HEK293 (cell line): Measurements from ENCODE around the gene RAB3C.
"Not testable (repeated sequence)": the region's sequence is repeated elsewhere in the genome, so short reads cannot be mapped to it uniquely, and the experiment has no call there.

ENCODE experiments used
- CTCF ChIA-PET: fragments of 350-600 bp; formaldehyde crosslinking; extraction: SDS; loops from one replicate; lab custom pipeline; 2021; ENCODE audit warnings: antibody characterized with exemption; lab: Yijun Ruan, JAX
- POLR2A ChIA-PET: fragments of 300-600 bp; formaldehyde crosslinking; extraction: SDS; loops from one replicate; lab custom pipeline; 2020; ENCODE audit warnings: antibody characterized with exemption, inconsistent platforms; lab: Yijun Ruan, JAX
- H3K27ac ChIP-seq: fragments of 200-500 bp; sonication (Bioruptor generic); 2 replicates; pipeline ENCODE4 v1.5.1; 2014; ENCODE audit warnings: low read depth, low read length, control low read depth, inconsistent platforms; ENCODE audit errors: extremely low read depth
- H3K36me3 ChIP-seq, 2 experiments: fragments of 200-500 bp in 1 of 2; sonication (Bioruptor generic) in 1 of 2; 1 replicate in 1 of 2; 2 replicates in 1 of 2; pipeline ENCODE4 v1.5.1; 2014 to 2017; ENCODE audit warnings: inconsistent platforms in 2 of 2, low read length in 2 of 2; ENCODE audit not compliant: control insufficient read depth in 2 of 2, insufficient read depth in 1 of 2
- H3K4me1 ChIP-seq: fragments of 200-500 bp; sonication (Bioruptor generic); 2 replicates; pipeline ENCODE4 v1.5.1; 2014; ENCODE audit warnings: mild to moderate bottlenecking, low read length, inconsistent platforms; ENCODE audit not compliant: control insufficient read depth, insufficient read depth
- H3K4me3 ChIP-seq: 2 replicates; pipeline ENCODE4 v1.5.1; 2011; ENCODE audit warnings: low read depth, mild to moderate bottlenecking, control low read depth, low read length, moderate library complexity
- H3K9me3 ChIP-seq: fragments of 200-500 bp; sonication (Bioruptor generic); 2 replicates; pipeline ENCODE4 v1.5.1; 2014; ENCODE audit warnings: low read depth, low read length, inconsistent platforms; ENCODE audit not compliant: control insufficient read depth, insufficient read depth
- BCL11A ChIP-seq: fragments of 450-650 bp; formaldehyde crosslinking; IDR thresholded peaks from 2 replicates; pipeline ENCODE4 v1.5.1; 2016; ENCODE audit warnings: low read depth, missing biosample characterization, missing genetic modification characterization
- GLI2 ChIP-seq: fragments of 450-650 bp; formaldehyde crosslinking; IDR thresholded peaks from 2 replicates; pipeline ENCODE4; 2017; ENCODE audit warnings: missing biosample characterization, missing genetic modification characterization, low read depth, borderline replicate concordance
- KLF7 ChIP-seq: fragments of 450-650 bp; formaldehyde crosslinking; IDR thresholded peaks from 2 replicates; pipeline ENCODE4 v1.5.1; 2016; ENCODE audit warnings: missing biosample characterization, missing genetic modification characterization, borderline replicate concordance
- KLF8 ChIP-seq: fragments of 450-650 bp; formaldehyde crosslinking; IDR thresholded peaks from 2 replicates; pipeline ENCODE4 v1.5.1; 2016; ENCODE audit warnings: missing biosample characterization, missing genetic modification characterization
- MEIS1 ChIP-seq: sonication (generic); formaldehyde crosslinking; IDR thresholded peaks from 2 replicates; pipeline ENCODE4 v1.8.1; 2022; ENCODE audit warnings: missing genetic modification reagents, mild to moderate bottlenecking, borderline replicate concordance
- PRDM10 ChIP-seq: fragments of 450-650 bp; formaldehyde crosslinking; IDR thresholded peaks from 2 replicates; pipeline ENCODE4 v1.5.1; 2016; ENCODE audit warnings: missing biosample characterization, missing genetic modification characterization
- ZBTB1 ChIP-seq: fragments of 450-650 bp; formaldehyde crosslinking; IDR thresholded peaks from 2 replicates; pipeline ENCODE4 v1.5.1; 2016; ENCODE audit warnings: missing biosample characterization, missing genetic modification characterization
- ZBTB17 ChIP-seq: fragments of 450-650 bp; formaldehyde crosslinking; IDR thresholded peaks from 2 replicates; pipeline ENCODE4 v1.5.1; 2016; ENCODE audit warnings: missing biosample characterization, missing genetic modification characterization
- ZNF26 ChIP-seq: fragments of 450-650 bp; formaldehyde crosslinking; IDR thresholded peaks from 2 replicates; pipeline ENCODE4 v1.5.1; 2016; ENCODE audit warnings: missing biosample characterization, missing genetic modification characterization
- ZNF292 ChIP-seq: fragments of 450-650 bp; formaldehyde crosslinking; IDR thresholded peaks from 2 replicates; pipeline ENCODE4 v1.5.1; 2016; ENCODE audit warnings: low read depth, missing biosample characterization, missing genetic modification characterization, borderline replicate concordance
- ZNF366 ChIP-seq: fragments of 450-650 bp; formaldehyde crosslinking; conservative IDR thresholded peaks from 2 replicates; pipeline ENCODE4 v1.5.1; 2016; ENCODE audit warnings: missing biosample characterization, missing genetic modification characterization
- ZNF514 ChIP-seq: fragments of 450-650 bp; formaldehyde crosslinking; IDR thresholded peaks from 2 replicates; pipeline ENCODE4 v1.5.1; 2016; ENCODE audit warnings: missing biosample characterization, missing genetic modification characterization
- ZNF529 ChIP-seq: fragments of 450-650 bp; formaldehyde crosslinking; IDR thresholded peaks from 2 replicates; pipeline ENCODE4 v1.5.1; 2017; ENCODE audit warnings: missing genetic modification characterization, missing biosample characterization; ENCODE audit not compliant: insufficient replicate concordance
- ZNF658 ChIP-seq: fragments of 450-650 bp; formaldehyde crosslinking; IDR thresholded peaks from 2 replicates; pipeline ENCODE4; 2016; ENCODE audit warnings: missing biosample characterization, missing genetic modification characterization
- ZNF707 ChIP-seq: fragments of 450-650 bp; formaldehyde crosslinking; IDR thresholded peaks from 2 replicates; pipeline ENCODE4 v1.5.1; 2016; ENCODE audit warnings: missing biosample characterization, missing genetic modification characterization
- ZNF747 ChIP-seq: fragments of 450-650 bp; formaldehyde crosslinking; IDR thresholded peaks from 2 replicates; pipeline ENCODE4 v1.5.1; 2016; ENCODE audit warnings: missing biosample characterization, missing genetic modification characterization
- ZNF777 ChIP-seq: fragments of 450-650 bp; formaldehyde crosslinking; IDR thresholded peaks from 2 replicates; pipeline ENCODE4 v1.5.1; 2017; ENCODE audit warnings: missing biosample characterization, missing genetic modification characterization, borderline replicate concordance
- ZSCAN16 ChIP-seq: fragments of 450-650 bp; formaldehyde crosslinking; IDR thresholded peaks from 2 replicates; pipeline ENCODE4 v1.5.1; 2016; ENCODE audit warnings: missing biosample characterization, missing genetic modification characterization

The RAB3C gene

GRCh38 chr5:58687595-58687994 lies 104.7 kb downstream of the RAB3C start:
- H3K9me3 ChIP-seq: no peaks in the 10 kb centered on the region
- CTCF ChIA-PET: interaction anchor here (0.6 kb wide), 1 partner anchor 486 kb away, joined by 3 read pairs; no protein-coding TSS in a partner anchor
- no peak overlapping the region for H3K4me3 ChIP-seq
- H3K4me1 ChIP-seq: no peaks in the 10 kb centered on the region
- TF ChIP-seq ZSCAN16 (tag by site-specific recombination) (no peak), ZNF529 (no peak), GLI2 (tag by site-specific recombination) (no peak), ZBTB1 (tag by site-specific recombination) (no peak), ZNF514 (no peak), ZNF707 (tag by site-specific recombination) (no peak), KLF7 (no peak), ZNF777 (no peak)
- no peak overlapping the region for H3K27ac ChIP-seq
- no peaks in the 10 kb centered on the region for H3K36me3 ChIP-seq
- POLR2A ChIA-PET: no interaction called here

- H3K4me3 ChIP-seq, H3K27ac ChIP-seq, H3K4me1 ChIP-seq, H3K9me3 ChIP-seq, H3K36me3 ChIP-seq, POLR2A ChIA-PET: not testable (repeated sequence)
- CTCF ChIA-PET: interaction anchor here (0.8 kb wide), 1 partner anchor 232 kb away, joined by 6 read pairs; no protein-coding TSS in a partner anchor
Measured at GRCh38 chr5:58699088-58699761, 116.3 kb downstream of the RAB3C start.

GRCh38 chr5:58699762-58700118 lies 116.9 kb downstream of the RAB3C start:
- POLR2A ChIA-PET: no interaction called here
- H3K4me1 ChIP-seq: no peaks in the 10 kb centered on the region

More at GRCh38 chr5:58699762-58700118, 116.9 kb downstream of the RAB3C start:
- CTCF ChIA-PET: interaction anchor here (0.8 kb wide), 1 partner anchor 232 kb away, joined by 6 read pairs; no protein-coding TSS in a partner anchor
- H3K36me3 ChIP-seq: no peaks in the 10 kb centered on the region
- H3K4me3 ChIP-seq: no peak overlapping the region
- no peak overlapping the region for H3K27ac ChIP-seq
- no peak for TF ChIP-seq ZNF777
- TF ChIP-seq ZNF366: no peak
- TF ChIP-seq ZNF747 (tag by site-specific recombination): no peak
- no peak for TF ChIP-seq ZNF658 (tag by site-specific recombination)
- no peak for TF ChIP-seq ZNF292 (tag by site-specific recombination)
- no peak for TF ChIP-seq ZBTB17 (tag by site-specific recombination)
- TF ChIP-seq BCL11A (tag by site-specific recombination): no peak
- TF ChIP-seq MEIS1 (CRISPR knock-in tag): no peak
- no peak for TF ChIP-seq PRDM10 (tag by site-specific recombination)
- no peak for TF ChIP-seq ZNF26
- TF ChIP-seq KLF8 (tag by site-specific recombination): no peak
- no peaks in the 10 kb centered on the region for H3K9me3 ChIP-seq
